OCI-LY7 (cell line): ENCODE data around the gene CRYBA4.

Experiments used
- EZH2phosphoT487 ChIP-seq: fragments of 200-600 bp; sonication (generic); IDR thresholded peaks from 2 replicates; pipeline ENCODE4 v1.6.1; 2018; ENCODE audit warnings: low read depth, borderline replicate concordance, mild to moderate bottlenecking, mixed run types, antibody characterized with exemption, low read length, moderate library complexity, mixed read lengths
- TF ChIP-seq, protein P1 (sequence below): fragments of 200-600 bp; sonication (generic); conservative IDR thresholded peaks from 2 replicates; pipeline ENCODE4 v1.5.1; 2014; ENCODE audit warnings: mild to moderate bottlenecking, antibody characterized with exemption, low read length, moderate library complexity, mixed read lengths

DNA sequence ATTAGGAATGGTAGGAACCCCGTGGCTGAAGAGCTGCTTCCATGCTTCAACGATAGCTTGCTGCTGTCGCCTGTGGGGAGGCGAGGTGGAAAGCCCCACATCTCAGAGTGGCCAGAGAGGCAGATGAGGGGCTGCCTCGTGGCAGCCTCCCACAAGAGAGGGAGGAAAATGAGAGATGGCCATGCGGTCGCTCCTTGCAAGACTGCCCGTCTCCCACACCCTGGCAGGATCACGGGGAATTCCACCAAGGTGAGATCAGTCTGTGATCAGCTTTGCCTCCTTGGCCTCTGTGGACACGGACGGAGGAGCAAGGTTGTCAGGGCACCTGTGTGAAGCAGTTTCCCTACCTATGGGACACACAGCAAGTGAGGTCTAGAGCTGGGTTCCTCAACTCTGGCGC, 3.0 kb downstream of the CRYBA4 start:
- TF ChIP-seq, protein P1, sequence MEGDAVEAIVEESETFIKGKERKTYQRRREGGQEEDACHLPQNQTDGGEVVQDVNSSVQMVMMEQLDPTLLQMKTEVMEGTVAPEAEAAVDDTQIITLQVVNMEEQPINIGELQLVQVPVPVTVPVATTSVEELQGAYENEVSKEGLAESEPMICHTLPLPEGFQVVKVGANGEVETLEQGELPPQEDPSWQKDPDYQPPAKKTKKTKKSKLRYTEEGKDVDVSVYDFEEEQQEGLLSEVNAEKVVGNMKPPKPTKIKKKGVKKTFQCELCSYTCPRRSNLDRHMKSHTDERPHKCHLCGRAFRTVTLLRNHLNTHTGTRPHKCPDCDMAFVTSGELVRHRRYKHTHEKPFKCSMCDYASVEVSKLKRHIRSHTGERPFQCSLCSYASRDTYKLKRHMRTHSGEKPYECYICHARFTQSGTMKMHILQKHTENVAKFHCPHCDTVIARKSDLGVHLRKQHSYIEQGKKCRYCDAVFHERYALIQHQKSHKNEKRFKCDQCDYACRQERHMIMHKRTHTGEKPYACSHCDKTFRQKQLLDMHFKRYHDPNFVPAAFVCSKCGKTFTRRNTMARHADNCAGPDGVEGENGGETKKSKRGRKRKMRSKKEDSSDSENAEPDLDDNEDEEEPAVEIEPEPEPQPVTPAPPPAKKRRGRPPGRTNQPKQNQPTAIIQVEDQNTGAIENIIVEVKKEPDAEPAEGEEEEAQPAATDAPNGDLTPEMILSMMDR: no peak
- no peak for TF ChIP-seq EZH2phosphoT487
